Measurements from ENCODE around the gene LMAN2.
A peak's percentile ranks its signal among the peaks of the same experiment; 100 is the strongest.

Gene LMAN2

DNA sequence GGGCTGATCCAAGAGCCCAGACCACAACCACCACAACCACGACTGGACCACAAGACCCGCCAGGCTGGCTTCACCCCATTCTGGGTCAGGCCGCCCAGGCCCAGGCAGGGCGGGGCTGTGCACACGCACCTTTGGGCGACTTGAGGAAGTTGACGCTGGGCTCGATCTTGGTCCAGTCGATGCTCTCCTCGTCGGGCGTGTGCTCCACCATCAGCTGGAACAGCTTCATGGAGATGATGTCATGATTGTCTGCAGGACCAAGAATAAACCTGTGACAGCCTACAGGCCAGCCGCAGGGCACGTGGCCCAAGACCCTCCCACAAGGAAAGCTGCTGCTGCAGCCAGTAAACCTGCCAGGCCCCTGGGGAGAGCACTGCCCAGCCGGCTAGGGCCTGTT is 17.3 kb downstream of the LMAN2 start:
- no peak overlapping the region for H3K4me3 ChIP-seq (ENCODE audit: low read depth, low read length)
- CTCF ChIA-PET = interaction anchor here (0.6 to 1.4 kb wide), 2 partner anchors 15 to 198 kb away, joined by 3 to 8 read pairs; no protein-coding TSS in a partner anchor
- POLR2A ChIA-PET = interaction anchor here (1.7 kb wide), 1 partner anchor 17 kb away, joined by 7 read pairs; the partner anchor contains the start of gene LMAN2
- no peaks in the 10 kb centered on the region for H3K4me1 ChIP-seq (ENCODE audit: control insufficient read depth, insufficient read depth, low read length)
- TF ChIP-seq, protein P1, sequence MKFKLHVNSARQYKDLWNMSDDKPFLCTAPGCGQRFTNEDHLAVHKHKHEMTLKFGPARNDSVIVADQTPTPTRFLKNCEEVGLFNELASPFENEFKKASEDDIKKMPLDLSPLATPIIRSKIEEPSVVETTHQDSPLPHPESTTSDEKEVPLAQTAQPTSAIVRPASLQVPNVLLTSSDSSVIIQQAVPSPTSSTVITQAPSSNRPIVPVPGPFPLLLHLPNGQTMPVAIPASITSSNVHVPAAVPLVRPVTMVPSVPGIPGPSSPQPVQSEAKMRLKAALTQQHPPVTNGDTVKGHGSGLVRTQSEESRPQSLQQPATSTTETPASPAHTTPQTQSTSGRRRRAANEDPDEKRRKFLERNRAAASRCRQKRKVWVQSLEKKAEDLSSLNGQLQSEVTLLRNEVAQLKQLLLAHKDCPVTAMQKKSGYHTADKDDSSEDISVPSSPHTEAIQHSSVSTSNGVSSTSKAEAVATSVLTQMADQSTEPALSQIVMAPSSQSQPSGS (tag by site-specific recombination; IDR thresholded peaks at IDR 0.05; ENCODE audit: low read depth) = 0 out of 2 replicates have a peak, but pooled peaks have one; percentile 45
- no peak for TF ChIP-seq HOXA7 (CRISPR knock-in tag; IDR thresholded peaks at IDR 0.05; ENCODE audit: borderline replicate concordance)
- no peaks in the 10 kb centered on the region for H3K9me3 ChIP-seq (ENCODE audit: control insufficient read depth, insufficient read depth, low read depth, low read length)
- peaks cover 11 to 98% of the 10 kb centered on the region in 2 experiments; a peak in 2 of 3 replicates for H3K36me3 ChIP-seq (ENCODE audit: control insufficient read depth in 2 of 2, insufficient read depth in 1 of 2, low read length in 2 of 2)
- H3K27ac ChIP-seq (ENCODE audit: extremely low read depth, low read depth, low read length) = no peak overlapping the region

DNA sequence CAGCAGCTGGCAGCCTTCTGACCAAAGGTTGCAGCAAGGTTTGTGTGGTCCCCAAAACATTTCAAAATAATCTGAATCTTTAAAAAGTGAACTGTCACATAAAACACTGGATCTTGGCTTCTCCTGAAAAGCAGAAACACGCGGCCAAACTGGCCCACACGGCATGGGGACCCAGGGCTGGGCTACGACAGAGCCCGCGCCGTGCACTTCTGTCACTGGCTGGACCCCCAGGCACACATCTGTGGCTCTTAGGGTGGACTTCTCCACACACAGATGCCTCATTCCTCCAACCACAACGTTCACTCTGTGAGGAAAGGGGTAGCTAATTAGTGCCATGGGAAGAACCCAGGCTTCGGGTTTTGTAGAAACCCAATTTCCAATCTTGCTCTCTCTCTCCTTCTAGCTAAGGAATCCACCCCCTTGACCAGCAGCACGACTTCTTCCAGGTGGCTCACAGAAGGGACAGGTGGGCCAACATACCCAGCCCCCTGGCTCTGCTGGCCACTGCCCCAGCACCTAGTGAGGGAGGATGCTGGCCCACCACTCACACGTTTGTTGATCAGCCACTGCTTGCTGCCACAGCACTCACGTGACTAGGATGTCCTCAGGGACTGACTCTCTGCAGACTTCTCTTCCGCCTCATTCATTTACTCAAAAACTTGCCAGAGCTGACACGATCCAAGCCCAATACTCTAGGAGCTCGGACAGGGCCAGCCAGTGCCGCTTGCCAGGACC is 17.9 kb downstream of the LMAN2 start:
- H3K27ac ChIP-seq (ENCODE audit: extremely low read depth, low read depth, low read length) = no peak overlapping the region
- TF ChIP-seq ZNF701 (tag by site-specific recombination; IDR thresholded peaks at IDR 0.05) (no peak), KLF1 (tag by site-specific recombination; IDR thresholded peaks at IDR 0.05) (no peak), ZNF155 (tag by site-specific recombination; IDR thresholded peaks at IDR 0.05) (no peak), FEZF1 (tag by site-specific recombination; IDR thresholded peaks at IDR 0.05) (no peak), ZNF10 (tag by site-specific recombination; IDR thresholded peaks at IDR 0.05) (peak; percentile 78), HOXC10 (CRISPR knock-in tag; IDR thresholded peaks at IDR 0.05) (no peak)
- H3K4me1 ChIP-seq (ENCODE audit: control insufficient read depth, insufficient read depth, low read length) = no peaks in the 10 kb centered on the region
- ChIA-PET CTCF (interaction anchor here (0.6 to 1.4 kb wide), 3 partner anchors 15 to 197 kb away, joined by 3 to 8 read pairs (median 3); no protein-coding TSS in a partner anchor), POLR2A (interaction anchor here (1.7 kb wide), 1 partner anchor 17 kb away, joined by 7 read pairs; the partner anchor contains the start of gene LMAN2)
- H3K36me3 ChIP-seq (ENCODE audit: control insufficient read depth in 2 of 2, insufficient read depth in 1 of 2, low read length in 2 of 2) = peaks cover 8 to 92% of the 10 kb centered on the region in 2 experiments; a peak in 2 of 3 replicates
- no peak overlapping the region for H3K4me3 ChIP-seq (ENCODE audit: low read depth, low read length)
- no peaks in the 10 kb centered on the region for H3K9me3 ChIP-seq (ENCODE audit: control insufficient read depth, insufficient read depth, low read depth, low read length)

GRCh38 chr5:177332896-177333260 is 18.6 kb downstream of the LMAN2 start:
- H3K36me3 ChIP-seq (ENCODE audit: control insufficient read depth in 2 of 2, insufficient read depth in 1 of 2, low read length in 2 of 2) = peaks cover 8 to 85% of the 10 kb centered on the region in 2 experiments; a peak in 2 of 3 replicates
- TF ChIP-seq, protein P2, sequence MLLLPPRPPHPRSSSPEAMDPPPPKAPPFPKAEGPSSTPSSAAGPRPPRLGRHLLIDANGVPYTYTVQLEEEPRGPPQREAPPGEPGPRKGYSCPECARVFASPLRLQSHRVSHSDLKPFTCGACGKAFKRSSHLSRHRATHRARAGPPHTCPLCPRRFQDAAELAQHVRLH (tag by site-specific recombination; IDR thresholded peaks at IDR 0.05) = no peak
- TF ChIP-seq BCL6B (tag by site-specific recombination; IDR thresholded peaks at IDR 0.05) (no peak), ZBTB17 (tag by site-specific recombination; IDR thresholded peaks at IDR 0.05) (no peak), ZNF626 (tag by site-specific recombination; IDR thresholded peaks at IDR 0.05) (no peak), ZNF16 (tag by site-specific recombination; IDR thresholded peaks at IDR 0.05; ENCODE audit: low read depth) (no peak), ZNF660 (tag by site-specific recombination; IDR thresholded peaks at IDR 0.05) (no peak), SALL2 (tag by site-specific recombination; IDR thresholded peaks at IDR 0.05; ENCODE audit: borderline replicate concordance) (no peak), ZNF239 (tag by site-specific recombination; IDR thresholded peaks at IDR 0.05) (no peak), ZNF785 (tag by site-specific recombination; IDR thresholded peaks at IDR 0.05) (no peak), MYNN (tag by site-specific recombination; IDR thresholded peaks at IDR 0.05; ENCODE audit: borderline replicate concordance) (no peak), ZBTB21 (tag by site-specific recombination; IDR thresholded peaks at IDR 0.05) (no peak), ZNF48 (tag by site-specific recombination; IDR thresholded peaks at IDR 0.05) (no peak)
- TF ChIP-seq, protein P3, sequence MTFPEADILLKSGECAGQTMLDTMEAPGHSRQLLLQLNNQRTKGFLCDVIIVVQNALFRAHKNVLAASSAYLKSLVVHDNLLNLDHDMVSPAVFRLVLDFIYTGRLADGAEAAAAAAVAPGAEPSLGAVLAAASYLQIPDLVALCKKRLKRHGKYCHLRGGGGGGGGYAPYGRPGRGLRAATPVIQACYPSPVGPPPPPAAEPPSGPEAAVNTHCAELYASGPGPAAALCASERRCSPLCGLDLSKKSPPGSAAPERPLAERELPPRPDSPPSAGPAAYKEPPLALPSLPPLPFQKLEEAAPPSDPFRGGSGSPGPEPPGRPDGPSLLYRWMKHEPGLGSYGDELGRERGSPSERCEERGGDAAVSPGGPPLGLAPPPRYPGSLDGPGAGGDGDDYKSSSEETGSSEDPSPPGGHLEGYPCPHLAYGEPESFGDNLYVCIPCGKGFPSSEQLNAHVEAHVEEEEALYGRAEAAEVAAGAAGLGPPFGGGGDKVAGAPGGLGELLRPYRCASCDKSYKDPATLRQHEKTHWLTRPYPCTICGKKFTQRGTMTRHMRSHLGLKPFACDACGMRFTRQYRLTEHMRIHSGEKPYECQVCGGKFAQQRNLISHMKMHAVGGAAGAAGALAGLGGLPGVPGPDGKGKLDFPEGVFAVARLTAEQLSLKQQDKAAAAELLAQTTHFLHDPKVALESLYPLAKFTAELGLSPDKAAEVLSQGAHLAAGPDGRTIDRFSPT (tag by site-specific recombination; IDR thresholded peaks at IDR 0.05) = no peak
- H3K9me3 ChIP-seq (ENCODE audit: control insufficient read depth, insufficient read depth, low read depth, low read length) = no peaks in the 10 kb centered on the region
- ChIA-PET POLR2A (interaction anchor here (1.7 kb wide), 1 partner anchor 18 kb away, joined by 7 read pairs; the partner anchor contains the start of gene LMAN2), CTCF (interaction anchor here (0.9 to 1.1 kb wide), 3 partner anchors 9 to 22 kb away, joined by 3 read pairs; no protein-coding TSS in a partner anchor)
- H3K4me3 ChIP-seq (ENCODE audit: low read depth, low read length) = no peak overlapping the region
- no peak overlapping the region for H3K27ac ChIP-seq (ENCODE audit: extremely low read depth, low read depth, low read length)
- no peaks in the 10 kb centered on the region for H3K4me1 ChIP-seq (ENCODE audit: control insufficient read depth, insufficient read depth, low read length)
